ENCODE measurements around the gene ARHGAP24. TPM values are rescaled to one million over a fixed set of nuclear protein-coding genes. Genes with fewer than 3 reads are reported as not detected.

ARHGAP24 gene
- total RNA-seq, 1 experiment from 2014 or later = 1.3 TPM

DNA sequence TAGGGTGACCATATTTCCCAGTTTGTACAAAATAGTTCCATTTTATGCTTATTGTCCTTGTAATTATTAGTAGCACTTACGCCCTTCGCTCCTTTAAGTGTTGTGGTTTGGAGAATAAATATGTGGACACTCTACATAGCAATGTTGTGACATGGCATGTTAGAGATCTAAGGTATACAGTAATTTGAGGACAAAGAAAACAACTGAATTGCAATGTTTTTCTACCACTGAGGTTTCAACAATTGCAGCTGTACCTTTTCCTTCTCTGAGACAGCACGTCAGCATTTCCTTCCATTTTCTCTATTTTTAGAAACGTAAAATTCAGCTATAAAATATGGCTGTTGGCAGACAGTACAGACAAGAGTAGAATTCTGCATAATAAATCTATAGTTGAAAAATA, 561.8 kb downstream of the ARHGAP24 start:
- DNase-seq (ENCODE audit: extremely low read depth, low read depth) = no peak

DNA sequence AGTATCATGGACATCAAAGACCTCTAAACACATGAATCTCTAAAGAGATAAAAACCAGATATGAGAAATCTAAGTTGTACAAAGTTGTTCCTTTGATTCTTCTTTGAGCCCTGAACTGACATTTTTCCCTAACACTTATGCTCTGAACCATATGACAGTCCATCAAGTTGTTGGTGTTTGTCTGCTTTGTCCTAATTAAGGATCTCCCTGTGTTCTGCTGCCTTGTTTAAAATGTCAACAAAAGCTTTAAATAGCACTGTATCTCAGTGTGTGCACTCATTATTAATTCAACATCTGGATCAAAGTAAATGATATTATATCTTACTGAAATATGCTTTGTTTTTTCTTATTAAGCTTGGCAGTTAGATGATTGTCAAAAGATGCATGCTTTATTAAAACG, 563.1 kb downstream of the ARHGAP24 start:
- no peak for DNase-seq (ENCODE audit: extremely low read depth, low read depth)

DNA sequence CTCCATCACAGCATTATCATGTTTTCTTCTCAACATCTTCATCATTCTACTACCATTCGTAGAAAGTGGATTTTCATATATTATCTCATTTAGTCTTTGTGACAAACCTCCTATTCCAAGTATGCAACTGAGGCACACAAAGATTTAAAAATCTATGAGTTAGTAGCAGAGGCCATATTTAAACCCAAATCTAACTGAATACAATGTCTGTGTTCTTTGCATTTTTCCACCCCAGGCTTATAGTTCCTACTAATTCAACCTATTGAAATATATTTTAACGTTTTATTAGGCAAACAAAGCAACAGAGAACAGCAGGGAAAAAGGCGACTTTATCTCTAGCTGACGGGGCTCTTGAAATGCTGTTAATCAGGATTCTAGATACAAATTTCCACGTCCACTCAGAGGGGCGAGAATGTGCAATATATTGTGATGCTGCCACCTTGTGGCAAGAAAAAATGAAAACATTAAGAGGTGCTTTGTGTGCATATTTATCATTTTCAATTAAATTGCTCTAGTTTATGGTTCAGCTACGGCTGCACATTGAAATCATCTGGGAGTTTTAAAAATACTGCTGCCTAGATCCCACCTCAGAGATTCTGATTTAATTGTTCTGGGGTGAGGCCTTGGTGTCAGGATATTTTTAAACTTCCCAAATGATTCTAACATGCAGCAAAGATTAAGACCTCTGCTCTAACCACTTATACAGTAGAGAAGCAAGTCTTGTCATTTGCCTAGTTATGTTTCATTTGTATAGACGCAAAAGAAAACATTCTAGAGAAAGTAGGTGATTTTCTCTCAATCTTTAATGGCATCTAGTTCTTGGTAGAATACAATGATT, 569.0 kb downstream of the ARHGAP24 start:
- DNase-seq (ENCODE audit: extremely low read depth, low read depth) = peak; percentile 40

DNA sequence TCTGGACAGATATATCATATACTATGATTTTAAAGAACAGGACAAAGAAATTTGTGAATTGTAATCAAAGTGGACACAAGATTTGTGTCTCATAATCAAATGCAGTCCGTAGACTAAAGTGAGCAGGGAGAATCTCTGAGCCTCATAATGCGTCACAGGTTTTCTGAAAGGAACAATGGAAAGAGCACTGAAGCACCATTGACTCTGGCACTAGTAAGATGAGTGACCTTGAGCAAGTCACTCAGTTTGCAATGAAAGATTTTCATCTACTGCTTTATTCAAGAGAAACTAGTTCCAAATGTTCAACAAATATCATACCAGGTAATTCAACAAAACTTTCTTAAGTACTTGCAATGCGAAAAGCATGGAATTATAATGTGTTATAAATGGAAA, 569.6 kb downstream of the ARHGAP24 start:
- no peak for DNase-seq (ENCODE audit: extremely low read depth, low read depth)

DNA sequence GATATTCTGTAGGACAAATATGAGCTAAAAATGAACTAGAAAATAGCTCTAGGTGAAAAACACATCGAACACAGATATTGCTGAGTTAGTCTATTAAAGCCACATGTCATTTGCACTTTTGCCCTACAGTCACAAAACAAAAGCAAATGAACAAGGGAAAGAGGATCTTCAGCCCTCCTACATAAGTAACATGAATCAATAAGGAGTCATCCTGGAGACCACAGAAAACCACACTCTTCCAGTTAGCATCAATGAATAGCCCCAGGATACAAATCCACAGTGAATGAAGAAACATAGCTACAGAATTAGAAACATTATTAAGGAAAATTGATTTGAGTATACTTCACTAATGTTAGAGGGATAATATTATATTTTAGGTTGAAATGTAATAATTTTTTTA, 573.5 kb downstream of the ARHGAP24 start:
- no peak for DNase-seq (ENCODE audit: extremely low read depth, low read depth)

DNA sequence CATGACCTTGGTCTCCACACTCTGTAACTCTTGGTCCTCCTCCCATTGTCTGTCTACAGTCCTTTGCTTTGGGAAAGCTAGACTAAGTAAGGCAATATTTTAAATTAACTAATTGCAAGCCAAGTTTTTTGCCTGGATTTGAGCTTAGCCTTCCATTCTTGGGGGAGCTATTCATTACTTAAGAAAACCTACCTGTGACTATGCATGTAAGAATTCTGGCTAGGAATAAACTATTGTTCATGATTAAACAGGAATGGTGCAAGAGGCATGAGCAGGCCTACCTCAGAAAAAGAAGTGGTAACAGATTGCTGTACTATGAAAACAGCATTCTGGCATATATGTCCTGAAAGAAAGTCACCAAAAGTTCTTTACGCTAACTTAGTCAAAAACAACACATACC, 575.5 kb downstream of the ARHGAP24 start:
- DNase-seq (ENCODE audit: extremely low read depth, low read depth) = no peak

Small RNAs within 50 kb of the gene (small RNA-seq; reads per million reads assigned to genes)
- gene MIR4451 = 0 to 0.06 reads per million in 2 experiments
